NOMO-1 (cell line): ENCODE measurements around the gene PDE4D.

Experiments used
- DNase-seq, 2 experiments: peaks; one replicate each; lab custom pipeline; 2025; ENCODE audit not compliant: unreplicated experiment in 2 of 2; lab: John Stamatoyannopoulos, UW

Gene PDE4D

GRCh38 chr5:59560553-59560952 is 333.0 kb downstream of the PDE4D start:
- DNase-seq: no peak

GRCh38 chr5:59559847-59560246 is 333.7 kb downstream of the PDE4D start:
- no peak for DNase-seq

GRCh38 chr5:59559323-59559722 is 334.2 kb downstream of the PDE4D start:
- DNase-seq: no peak

- DNase-seq: no peak
These were observed 335.0 kb downstream of the PDE4D start for GRCh38 chr5:59558501-59558900.

GRCh38 chr5:59557572-59557971 is 336.0 kb downstream of the PDE4D start:
- no peak for DNase-seq

GRCh38 chr5:59555596-59555995 is 337.9 kb downstream of the PDE4D start:
- no peak for DNase-seq

GRCh38 chr5:59554501-59554900 is 339.0 kb downstream of the PDE4D start:
- no peak for DNase-seq

- no peak for DNase-seq
These were observed 339.5 kb downstream of the PDE4D start for GRCh38 chr5:59553992-59554391.

- no peak for DNase-seq
These were observed 344.6 kb downstream of the PDE4D start for GRCh38 chr5:59548807-59549357.

GRCh38 chr5:59547731-59548130 is 345.8 kb downstream of the PDE4D start:
- DNase-seq: no peak

GRCh38 chr5:59544573-59544972 is 349.0 kb downstream of the PDE4D start:
- DNase-seq: no peak

- no peak for DNase-seq
These were observed 349.6 kb downstream of the PDE4D start for GRCh38 chr5:59543821-59544442.

GRCh38 chr5:59542851-59543820 is 350.4 kb downstream of the PDE4D start:
- DNase-seq: no peak

- no peak for DNase-seq
These were observed 351.2 kb downstream of the PDE4D start for GRCh38 chr5:59542306-59542705.

- DNase-seq: no peak
These were observed 353.2 kb downstream of the PDE4D start for GRCh38 chr5:59540366-59540765.

GRCh38 chr5:59538750-59539121 is 354.8 kb downstream of the PDE4D start:
- no peak for DNase-seq

GRCh38 chr5:59537961-59538749 is 355.4 kb downstream of the PDE4D start:
- no peak for DNase-seq

- DNase-seq: no peak
These were observed 356.7 kb downstream of the PDE4D start for GRCh38 chr5:59536875-59537274.

- DNase-seq: no peak
These were observed 358.0 kb downstream of the PDE4D start for GRCh38 chr5:59535561-59535960.

- DNase-seq: no peak
These were observed 359.8 kb downstream of the PDE4D start for GRCh38 chr5:59533730-59534108.
